NCI-H1436 treated with DMSO at 0.1 percent for 48 hours (cell line): ENCODE measurements around the gene SSPN.
"Not testable (repeated sequence)": the region's sequence is repeated elsewhere in the genome, so short reads cannot be mapped to it uniquely, and the experiment has no call there.

Experiments used
- DNase-seq: peaks from one replicate; lab custom pipeline; 2025; lab: John Stamatoyannopoulos, UW

The SSPN gene

GRCh38 chr12:26229910-26230309 lies 34.5 kb downstream of the SSPN start:
- no peak for DNase-seq

- no peak for DNase-seq
Measured at GRCh38 chr12:26231470-26231869, 36.1 kb downstream of the SSPN start.

- DNase-seq, result no peak
Measured at GRCh38 chr12:26231921-26232320, 36.5 kb downstream of the SSPN start.

- no peak for DNase-seq
Measured at GRCh38 chr12:26233631-26234030, 38.3 kb downstream of the SSPN start.

- not testable (repeated sequence) for DNase-seq
Measured at GRCh38 chr12:26235465-26235864, 40.1 kb downstream of the SSPN start.

- no peak for DNase-seq
Measured at GRCh38 chr12:26238341-26239121, 43.2 kb downstream of the SSPN start.

- no peak for DNase-seq
Measured at GRCh38 chr12:26239122-26239851, 43.9 kb downstream of the SSPN start.

GRCh38 chr12:26239852-26240815 lies 44.8 kb downstream of the SSPN start:
- DNase-seq, result no peak

- DNase-seq, result no peak
Measured at GRCh38 chr12:26241080-26241479, 45.7 kb downstream of the SSPN start.

- DNase-seq, result no peak
Measured at GRCh38 chr12:26242683-26243082, 47.3 kb downstream of the SSPN start.

GRCh38 chr12:26244503-26244902 lies 49.1 kb downstream of the SSPN start:
- DNase-seq, result no peak

GRCh38 chr12:26245175-26245942 lies 50.0 kb downstream of the SSPN start:
- DNase-seq, result no peak

GRCh38 chr12:26246483-26247164 lies 51.3 kb downstream of the SSPN start:
- no peak for DNase-seq

- DNase-seq, result no peak
Measured at GRCh38 chr12:26247873-26248272, 52.5 kb downstream of the SSPN start.

- no peak for DNase-seq
Measured at GRCh38 chr12:26250801-26251200, 55.4 kb downstream of the SSPN start.

- no peak for DNase-seq
Measured at GRCh38 chr12:26251600-26251999, 56.2 kb downstream of the SSPN start.

GRCh38 chr12:26252946-26253345 lies 57.6 kb downstream of the SSPN start:
- no peak for DNase-seq

- no peak for DNase-seq
Measured at GRCh38 chr12:26255893-26256645, 60.7 kb downstream of the SSPN start.

- no peak for DNase-seq
Measured at GRCh38 chr12:26264215-26264838, 69.0 kb downstream of the SSPN start.

- no peak for DNase-seq
Measured at GRCh38 chr12:26265606-26266005, 70.2 kb downstream of the SSPN start.
